ENCODE measurements around the gene TTLL13.

DNA sequence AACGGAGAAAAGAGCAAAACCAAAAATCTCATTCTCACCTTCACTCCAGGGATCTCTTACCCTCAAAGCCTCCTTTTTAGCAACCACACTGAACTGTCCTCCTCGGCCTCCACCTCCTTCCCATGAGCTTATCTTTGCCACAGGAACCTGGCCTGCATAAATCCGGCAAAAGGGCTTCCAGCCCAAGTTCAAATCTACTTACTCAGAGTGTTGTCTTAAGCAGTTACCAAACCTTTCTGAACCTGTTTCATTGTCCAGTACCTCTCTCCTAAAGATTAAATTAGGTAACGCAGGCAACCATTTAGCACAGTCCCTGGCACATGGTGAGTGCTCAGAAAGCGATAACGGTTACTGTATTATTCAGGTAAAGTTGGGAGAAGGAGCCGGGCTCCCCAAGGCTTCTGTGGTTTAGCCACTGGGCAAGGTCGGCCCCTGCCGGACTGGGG is 16.4 kb upstream of the TTLL13 start:
- TF ChIP-seq CTCF (IDR thresholded peaks at IDR 0.05; ENCODE audit: low read depth, low read length), result no peak; the same call in none of the 2 replicates
- no peak for TF ChIP-seq EZH2phosphoT487 (IDR thresholded peaks at IDR 0.05; ENCODE audit: low read depth)

Measured in OCI-LY3 (cell line).